ENCODE measurements around the gene MOCS3.

The MOCS3 gene

GRCh38 chr20:50987493-50988210 is 29.0 kb downstream of the MOCS3 start:
- peak; percentile 56 to 83 for DNase-seq

GRCh38 chr20:50991076-50991475 is 32.5 kb downstream of the MOCS3 start:
- no peak for DNase-seq

DNA sequence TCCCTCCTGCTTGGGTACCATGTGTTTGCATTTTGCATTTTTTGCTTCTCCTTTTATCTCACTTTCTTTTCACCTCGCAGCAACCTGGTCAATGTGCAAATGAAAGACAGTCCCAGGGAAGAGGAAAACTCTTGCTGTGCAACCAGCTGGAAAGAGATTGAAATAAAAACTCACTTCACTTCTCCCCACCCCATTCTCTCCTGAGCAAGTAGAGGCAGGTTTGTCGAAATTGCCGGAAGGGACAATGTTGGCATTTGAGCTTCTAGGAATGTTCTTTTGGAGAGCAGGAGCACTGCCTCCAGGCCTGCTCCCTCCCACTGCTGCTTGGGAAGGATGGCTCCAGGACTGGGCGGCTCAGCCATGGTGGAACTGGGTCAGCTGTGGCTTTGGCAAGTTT is 33.7 kb downstream of the MOCS3 start:
- DNase-seq = no peak

DNA sequence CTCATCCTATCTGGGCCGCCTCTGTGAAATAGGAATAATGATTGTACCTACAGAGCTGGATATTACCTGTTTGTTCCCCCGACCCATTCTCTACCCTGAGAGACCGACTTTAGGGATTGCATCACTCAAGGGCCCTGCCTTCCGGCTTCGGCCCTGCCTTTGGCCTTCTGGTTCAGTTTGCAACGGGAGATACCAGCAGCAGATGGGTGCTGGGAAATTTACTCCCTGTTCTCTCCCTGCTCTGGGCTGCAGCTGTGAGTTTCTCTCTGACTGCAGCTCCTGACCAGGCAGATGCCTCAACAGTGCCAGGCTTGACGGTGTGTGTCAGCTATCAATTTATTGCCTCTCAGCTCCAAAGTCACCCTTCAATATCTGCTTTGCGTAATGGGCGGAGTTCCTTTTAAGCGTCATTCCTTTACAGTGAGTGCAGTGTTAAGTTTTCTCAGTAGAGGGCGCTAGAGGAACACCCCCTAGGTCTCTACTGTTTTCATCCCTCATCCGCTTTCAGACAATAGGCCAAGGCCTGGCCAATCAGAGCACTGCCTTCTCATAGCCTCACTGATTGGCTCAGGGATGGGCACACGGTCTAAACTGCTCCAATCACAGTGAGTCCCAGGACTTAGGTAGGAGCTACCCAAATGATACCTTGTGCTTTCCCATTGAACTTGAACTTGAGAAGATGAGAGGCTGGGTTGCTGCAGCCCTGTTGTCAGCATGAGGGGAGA is 34.3 kb downstream of the MOCS3 start:
- DNase-seq = peak; percentile 49 to 74

GRCh38 chr20:50993876-50994275 is 35.3 kb downstream of the MOCS3 start:
- DNase-seq = no peak

- DNase-seq = no peak
Observed at GRCh38 chr20:50995506-50995905, 36.9 kb downstream of the MOCS3 start.

- no peak for DNase-seq
Observed at GRCh38 chr20:50996901-50997865, 38.6 kb downstream of the MOCS3 start.

GRCh38 chr20:50999355-50999754 is 40.7 kb downstream of the MOCS3 start:
- DNase-seq = no peak

DNA sequence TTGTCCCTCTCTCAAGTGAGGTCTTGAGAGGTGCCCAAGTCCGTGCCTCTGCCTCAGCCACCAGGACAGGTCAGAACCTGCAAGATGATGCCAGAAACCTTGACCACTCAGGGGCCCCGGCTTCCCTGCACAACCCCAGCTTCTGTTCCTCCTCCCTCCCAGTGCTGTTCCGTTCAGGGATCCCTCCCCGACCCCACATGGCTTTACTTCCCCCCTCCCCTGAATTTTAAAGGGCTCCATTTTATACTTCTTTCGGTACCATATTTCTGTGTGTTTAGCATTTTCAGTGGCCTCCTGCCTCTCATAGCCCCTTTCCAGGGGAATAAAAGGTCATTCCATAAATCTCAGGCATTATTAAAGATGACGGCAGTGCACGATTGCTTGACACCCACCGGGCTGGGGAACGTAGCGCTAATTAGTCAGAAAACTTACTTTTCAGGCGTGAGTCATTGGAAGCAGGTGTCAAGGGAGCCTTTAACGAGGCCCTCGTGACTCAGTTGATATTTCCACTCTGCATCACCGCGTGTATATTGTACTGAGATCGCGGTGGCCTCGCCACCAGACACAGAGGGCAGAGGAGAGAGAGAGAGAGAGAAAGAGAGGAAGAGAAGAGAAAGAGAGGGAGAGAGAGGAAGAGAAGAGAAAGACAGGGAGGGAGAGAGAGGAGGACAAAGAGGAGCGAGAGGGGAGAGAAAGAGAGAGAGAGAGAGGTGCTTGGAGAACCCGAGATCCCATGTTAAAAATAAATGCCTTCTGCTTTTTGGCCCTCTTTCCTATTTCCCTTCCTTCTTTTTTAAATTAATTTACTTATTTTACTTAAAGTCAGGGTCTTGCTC is 43.0 kb downstream of the MOCS3 start:
- no peak for DNase-seq

DNA sequence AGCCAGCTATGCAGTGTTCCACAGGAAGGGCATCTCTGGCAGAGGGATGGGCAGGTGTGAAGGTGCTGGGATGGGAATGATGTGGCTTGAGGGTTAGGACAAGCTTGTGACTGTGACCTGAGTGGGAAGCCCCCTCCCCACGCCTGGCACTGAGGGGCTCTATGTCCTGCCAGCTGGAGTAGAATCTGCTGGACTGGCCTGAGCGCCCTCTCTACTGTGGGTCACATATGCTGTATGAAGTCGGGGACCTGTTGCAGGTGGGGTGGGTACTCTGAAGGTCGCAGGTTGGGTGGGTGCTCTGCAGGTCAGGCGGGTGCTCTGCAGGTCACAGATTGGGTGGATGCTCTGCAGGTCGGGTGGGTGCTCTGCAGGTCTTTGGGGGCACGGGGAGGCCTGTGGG is 44.0 kb downstream of the MOCS3 start:
- no peak for DNase-seq

GRCh38 chr20:51003753-51004152 is 45.1 kb downstream of the MOCS3 start:
- no peak for DNase-seq

DNA sequence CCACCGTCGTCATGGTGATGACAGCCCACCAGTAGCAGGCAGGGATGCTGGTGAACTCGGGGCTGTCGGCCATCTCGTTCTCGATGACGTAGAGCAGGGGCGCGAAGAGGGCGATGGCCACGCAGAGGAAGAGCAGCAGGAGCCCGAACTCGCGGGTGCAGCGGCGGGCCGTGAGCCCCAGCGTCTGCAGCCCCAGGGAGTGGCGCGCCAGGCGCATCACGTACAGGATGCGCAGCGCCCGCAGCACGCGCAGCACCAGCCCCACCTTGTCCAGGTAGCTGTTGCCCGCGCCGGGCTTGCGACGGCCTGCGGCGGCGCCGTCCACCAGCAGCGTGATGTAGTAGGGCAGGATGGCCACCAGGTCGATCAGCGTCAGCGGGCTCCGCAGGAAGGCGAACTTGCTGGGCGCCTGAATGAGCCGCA is 45.7 kb downstream of the MOCS3 start:
- no peak for DNase-seq

DNA sequence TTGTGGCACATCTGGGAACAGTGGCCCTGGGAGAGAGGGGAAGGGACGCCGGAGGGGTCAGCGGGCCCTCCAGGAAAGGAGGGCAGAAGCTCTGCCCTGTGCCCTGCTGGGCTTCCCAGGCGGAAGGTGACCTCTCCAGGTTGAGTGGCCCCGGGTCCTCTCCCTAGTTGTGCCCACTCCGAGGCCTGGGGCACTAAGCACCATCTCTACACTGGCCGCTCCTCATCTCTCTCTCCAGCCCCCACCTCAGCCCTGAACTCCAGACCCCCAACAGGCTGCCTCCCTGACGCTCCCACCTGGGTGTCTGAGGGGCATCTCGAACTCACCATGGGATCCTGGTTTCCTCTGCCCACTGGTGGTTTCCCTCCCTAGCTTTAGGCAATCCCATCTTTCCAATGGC is 46.2 kb downstream of the MOCS3 start:
- no peak for DNase-seq

DNA sequence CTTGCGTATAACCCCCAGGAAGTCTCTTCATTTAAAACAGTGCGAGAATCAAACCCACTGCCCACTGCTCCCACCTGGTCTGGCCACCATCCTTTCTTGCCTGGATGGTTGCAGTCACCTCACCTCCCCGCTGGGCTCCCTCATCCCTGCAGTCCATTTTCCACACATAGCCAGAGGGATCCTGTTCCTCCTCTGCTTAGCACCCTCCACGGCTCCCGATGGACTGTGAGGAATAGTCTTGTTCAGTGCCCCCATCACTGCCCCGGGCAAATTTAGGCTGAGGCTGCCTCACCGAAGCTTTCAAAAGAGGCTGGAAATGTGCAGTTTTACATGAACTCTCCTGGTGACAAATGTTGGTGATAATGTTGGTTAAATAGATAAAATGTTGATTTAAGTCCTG is 46.6 kb downstream of the MOCS3 start:
- DNase-seq = no peak

DNA sequence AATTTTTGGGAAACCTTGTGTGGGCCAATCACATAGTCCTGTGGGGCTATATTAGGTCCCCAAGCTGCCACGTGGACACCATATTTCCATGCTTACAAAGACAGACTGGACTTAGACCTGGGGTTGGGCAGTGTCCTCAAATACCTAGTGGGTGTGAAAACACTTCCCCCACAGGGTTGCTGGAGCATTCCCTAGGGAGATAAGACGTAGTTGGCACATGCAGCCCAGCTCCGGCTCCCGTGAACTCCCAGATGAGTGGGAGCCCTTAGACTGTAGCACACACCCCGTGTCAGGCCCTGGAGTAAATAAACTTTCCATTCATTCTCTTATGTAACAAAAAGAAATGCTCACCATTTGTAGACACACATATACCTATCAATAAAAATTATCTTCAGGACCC is 50.1 kb downstream of the MOCS3 start:
- no peak for DNase-seq

DNA sequence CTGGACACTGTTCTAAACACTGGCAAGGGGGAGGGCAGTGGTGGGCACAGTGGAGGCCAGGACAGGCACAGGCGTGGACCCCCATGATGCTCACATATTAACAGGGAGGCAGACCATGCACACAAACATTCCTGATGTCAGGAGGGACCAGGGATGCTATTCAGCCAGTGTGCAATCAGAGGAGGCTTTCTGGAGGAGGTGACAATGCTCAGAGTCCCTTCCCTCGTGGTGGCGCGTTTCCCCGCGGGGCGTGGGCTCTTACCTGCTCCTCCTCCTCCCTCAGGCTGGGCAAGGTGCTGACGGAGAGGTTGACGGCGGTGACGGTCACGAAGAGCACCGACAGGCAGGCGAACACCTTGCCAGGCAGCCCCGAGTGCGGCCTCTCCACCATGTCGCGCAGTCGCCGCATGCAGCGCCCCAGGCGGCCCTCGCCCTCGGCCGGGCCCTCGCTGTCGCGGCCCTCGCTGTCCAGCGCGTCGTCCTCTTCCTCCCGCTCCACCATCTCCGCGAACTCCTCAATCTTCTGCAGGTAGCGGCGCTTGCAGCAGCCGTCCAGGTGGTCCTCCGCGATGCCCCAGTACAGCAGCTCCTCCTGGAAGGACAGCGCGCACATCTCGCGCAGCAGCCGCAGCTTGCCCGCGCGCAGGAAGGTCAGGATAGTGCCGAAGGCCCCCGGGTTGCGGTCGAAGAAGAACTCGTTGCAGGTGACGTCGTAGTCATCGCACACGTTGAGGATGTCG is 50.9 kb downstream of the MOCS3 start:
- DNase-seq = no peak

DNA sequence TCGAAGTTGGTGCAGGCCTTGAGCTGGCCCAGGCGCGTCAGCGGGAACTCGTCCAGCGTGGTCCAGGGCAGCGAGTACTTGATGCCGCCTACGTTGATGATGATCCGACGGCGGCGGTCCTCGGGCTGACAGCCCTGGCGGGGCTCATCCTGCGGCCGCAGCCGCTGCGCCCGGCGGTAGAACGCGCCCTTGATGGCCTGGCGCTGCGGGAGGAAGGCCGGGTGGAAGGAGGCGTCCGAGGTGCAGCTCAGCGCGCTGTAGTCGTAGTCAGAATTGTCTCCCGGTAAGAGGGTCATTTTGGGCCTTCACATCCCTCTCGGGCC is 51.4 kb downstream of the MOCS3 start:
- no peak for DNase-seq

GRCh38 chr20:51010932-51011331 is 52.3 kb downstream of the MOCS3 start:
- no peak for DNase-seq

DNA sequence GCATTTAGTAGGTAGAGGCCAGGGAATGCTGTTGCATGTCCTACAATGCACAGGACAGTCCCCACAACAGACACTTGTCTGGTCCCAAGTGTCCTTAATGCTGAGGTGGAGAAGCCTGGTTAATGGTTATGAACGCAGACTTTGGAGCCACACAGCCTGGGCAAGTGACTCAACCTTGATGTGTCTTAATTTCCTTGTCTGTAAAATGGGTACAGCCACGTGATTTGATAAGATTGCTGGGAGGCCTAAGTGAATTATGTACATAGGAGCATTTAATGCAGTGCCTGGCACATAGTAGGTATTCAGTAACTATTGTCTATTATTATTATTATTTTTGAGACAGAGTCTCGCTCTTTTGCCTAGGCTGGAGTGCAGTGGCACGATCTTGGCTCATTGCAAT is 52.9 kb downstream of the MOCS3 start:
- DNase-seq = no peak

DNA sequence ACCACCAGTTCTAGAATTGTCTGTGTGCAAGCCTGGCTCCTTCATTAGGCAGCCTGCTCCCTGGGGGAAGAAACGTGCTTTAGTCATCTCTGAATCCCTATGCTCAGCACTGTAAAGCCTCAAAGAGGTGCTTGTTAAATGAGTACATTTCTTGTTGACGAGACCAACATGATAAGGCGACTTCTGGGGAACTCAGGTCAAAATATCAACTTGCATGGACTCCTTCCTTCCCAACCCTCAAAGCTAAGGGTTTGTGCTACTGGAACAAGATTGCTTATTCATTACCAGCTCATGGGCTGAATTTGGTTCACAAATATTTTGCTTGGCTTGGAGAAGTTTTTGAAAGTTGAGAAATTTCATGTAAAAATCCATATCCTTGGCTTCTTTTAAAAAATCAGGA is 53.7 kb downstream of the MOCS3 start:
- DNase-seq = no peak

Data from SHP77 (cell line).